Measurements from ENCODE around the gene UNC93A. TPM values are rescaled to one million over a fixed set of nuclear protein-coding genes. Genes with fewer than 3 reads are reported as not detected.

UNC93A gene
- total and polyA plus RNA-seq, 2 donors (not counting 1 experiment from before 2014, with no cell fraction given), result not detected

- H3K79me2 ChIP-seq (ENCODE audit: control insufficient read depth, insufficient read depth, low read length), result no peaks in the 10 kb centered on the region
- H4K20me1 ChIP-seq (ENCODE audit: control insufficient read depth, insufficient read depth, low read length, poor library complexity, severe bottlenecking), result no peaks in the 10 kb centered on the region
- peaks cover 0 to 4% (median 0%) of the 10 kb centered on the region in 3 donors for H3K9me3 ChIP-seq (ENCODE audit: control extremely low read depth in 1 of 3, control insufficient read depth in 2 of 3, insufficient read depth in 1 of 3, low read length in 2 of 3)
- H3K4me3 Mint-ChIP-seq, result no peak overlapping the region
- peaks cover 6% of the 10 kb centered on the region in 2 donors for H3K4me1 ChIP-seq (ENCODE audit: control insufficient read depth in 2 of 2, insufficient read depth in 2 of 2, low read length in 2 of 2)
- peaks cover 6% of the 10 kb centered on the region for H3K4me1 Mint-ChIP-seq
- H3K27ac ChIP-seq (ENCODE audit: low read length in 2 of 2), result no peak overlapping the region
- WGBS (ENCODE audit: insufficient coverage), result 83% methylated on average over 7 of the region's 9 CpGs
- CTCF ChIA-PET, result no interaction called here
- no peak for ATAC-seq (ENCODE audit: low read depth)
- peaks cover 32% of the 10 kb centered on the region for H3K27me3 Mint-ChIP-seq
- no peaks in the 10 kb centered on the region for H3K36me3 ChIP-seq (replicated peaks in 1 of 2; ENCODE audit: control extremely low read depth in 1 of 2, control insufficient read depth in 1 of 2, extremely low read depth in 1 of 2, insufficient read depth in 2 of 2, low read length in 1 of 2)
- H3K27me3 ChIP-seq (replicated peaks in 1 of 4; ENCODE audit: control extremely low read depth in 1 of 4, control insufficient read depth in 3 of 4, insufficient read depth in 4 of 4, low read length in 3 of 4), result peaks cover 0 to 8% (median 1%) of the 10 kb centered on the region in 4 experiments
- no peak overlapping the region for H3K4me2 ChIP-seq (replicated peaks; ENCODE audit: low read depth, low read length, poor library complexity, severe bottlenecking)
- H3K9me3 Mint-ChIP-seq (ENCODE audit: insufficient read depth), result no peaks in the 10 kb centered on the region
- no peak for TF ChIP-seq CTCF (IDR thresholded peaks at IDR 0.05)
- no peak for TF ChIP-seq EZH2 (IDR thresholded peaks at IDR 0.05; ENCODE audit: borderline replicate concordance, insufficient read depth, low read depth, low read length, poor library complexity, severe bottlenecking)
- H3K27ac Mint-ChIP-seq, result no peak overlapping the region
- DNase-seq, result no peak
- H2AFZ ChIP-seq (ENCODE audit: insufficient read depth, low read depth, low read length, poor library complexity, severe bottlenecking), result no peak overlapping the region
- no peak overlapping the region for H3K9ac ChIP-seq (ENCODE audit: low read length)
- H3K4me3 ChIP-seq (ENCODE audit: control extremely low read depth in 1 of 5, extremely low read depth in 1 of 5, insufficient read depth in 1 of 5, low read depth in 2 of 5, low read length in 4 of 5), result no peak overlapping the region
- intact Hi-C loops (cut with micrococcal nuclease), result no loop called here
- POLR2A ChIA-PET, result no interaction called here
Observed at GRCh38 chr6:167302074-167302473, 11.0 kb downstream of the UNC93A start.

GRCh38 chr6:167302796-167303195 is 11.7 kb downstream of the UNC93A start:
- intact Hi-C loops (cut with micrococcal nuclease), result no loop called here
- no peaks in the 10 kb centered on the region for H3K79me2 ChIP-seq (ENCODE audit: control insufficient read depth, insufficient read depth, low read length)
- H3K4me1 Mint-ChIP-seq, result peaks cover 6% of the 10 kb centered on the region
- H3K27me3 ChIP-seq (replicated peaks in 1 of 4; ENCODE audit: control extremely low read depth in 1 of 4, control insufficient read depth in 3 of 4, insufficient read depth in 4 of 4, low read length in 3 of 4), result peaks cover 0 to 8% (median 1%) of the 10 kb centered on the region in 4 experiments
- no peaks in the 10 kb centered on the region for H3K36me3 ChIP-seq (replicated peaks in 1 of 2; ENCODE audit: control extremely low read depth in 1 of 2, control insufficient read depth in 1 of 2, extremely low read depth in 1 of 2, insufficient read depth in 2 of 2, low read length in 1 of 2)
- no peak overlapping the region for H3K9ac ChIP-seq (ENCODE audit: low read length)
- DNase-seq (no peak), ATAC-seq (ENCODE audit: low read depth) (no peak)
- no peak overlapping the region for H3K4me3 ChIP-seq (ENCODE audit: control extremely low read depth in 1 of 5, extremely low read depth in 1 of 5, insufficient read depth in 1 of 5, low read depth in 2 of 5, low read length in 4 of 5)
- H3K4me3 Mint-ChIP-seq, result no peak overlapping the region
- POLR2A ChIA-PET, result no interaction called here
- no peak overlapping the region for H2AFZ ChIP-seq (ENCODE audit: insufficient read depth, low read depth, low read length, poor library complexity, severe bottlenecking)
- no peak for TF ChIP-seq CTCF (IDR thresholded peaks at IDR 0.05)
- no peak for TF ChIP-seq EZH2 (IDR thresholded peaks at IDR 0.05; ENCODE audit: borderline replicate concordance, insufficient read depth, low read depth, low read length, poor library complexity, severe bottlenecking)
- peaks cover 0 to 4% (median 0%) of the 10 kb centered on the region in 3 donors for H3K9me3 ChIP-seq (ENCODE audit: control extremely low read depth in 1 of 3, control insufficient read depth in 2 of 3, insufficient read depth in 1 of 3, low read length in 2 of 3)
- peaks cover 34% of the 10 kb centered on the region for H3K27me3 Mint-ChIP-seq
- no peak overlapping the region for H3K27ac ChIP-seq (ENCODE audit: low read length in 2 of 2)
- no peaks in the 10 kb centered on the region for H3K9me3 Mint-ChIP-seq (ENCODE audit: insufficient read depth)
- H3K4me2 ChIP-seq (replicated peaks; ENCODE audit: low read depth, low read length, poor library complexity, severe bottlenecking), result no peak overlapping the region
- CTCF ChIA-PET, result no interaction called here
- H3K4me1 ChIP-seq (ENCODE audit: control insufficient read depth in 2 of 2, insufficient read depth in 2 of 2, low read length in 2 of 2), result peaks cover 6% of the 10 kb centered on the region in 2 donors
- 68% methylated on average over 7 of the region's 13 CpGs for WGBS (ENCODE audit: insufficient coverage)
- no peaks in the 10 kb centered on the region for H4K20me1 ChIP-seq (ENCODE audit: control insufficient read depth, insufficient read depth, low read length, poor library complexity, severe bottlenecking)
- no peak overlapping the region for H3K27ac Mint-ChIP-seq

Measured in B cell (primary cell).